Activated CD4-positive, alpha-beta T cell treated with anti-CD3 and anti-CD28 coated beads, Interleukin-2, amount 50 U/mL, for 48 hours (primary cell): ENCODE data around the gene SNAPC4.

ENCODE experiments used
- DNase-seq, 2 experiments: peaks; one replicate each; pipeline ENCODE4 v3.0.0-alpha.2; 2020

Gene SNAPC4

GRCh38 chr9:136400038-136400834, at the start of gene SNAPC4:
TSS of gene SNAPC4 (minus strand) at chr9:136400170. CDS start at chr9:136398428, 1,742 bp downstream.
- peak; percentile 86 to 88 for DNase-seq

DNA sequence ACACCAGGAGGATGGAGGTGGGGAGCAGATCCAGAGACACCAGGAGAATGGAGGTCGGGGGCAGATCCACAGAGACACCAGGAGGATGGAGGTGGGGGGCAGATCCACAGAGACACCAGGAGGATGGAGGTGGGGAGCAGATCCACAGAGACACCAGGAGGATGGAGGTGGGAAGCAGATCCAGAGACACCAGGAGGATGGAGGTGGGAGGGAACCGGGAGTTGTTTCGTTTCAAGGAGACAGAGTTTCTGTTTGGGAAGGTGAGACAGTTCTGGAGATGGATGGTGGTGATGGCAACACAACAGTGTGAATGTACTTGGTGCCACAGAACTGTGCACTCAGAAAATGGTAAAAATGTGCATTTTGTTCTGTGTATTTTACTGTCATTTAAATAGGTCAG, 48.7 kb upstream of the SNAPC4 start:
- DNase-seq: no peak

DNA sequence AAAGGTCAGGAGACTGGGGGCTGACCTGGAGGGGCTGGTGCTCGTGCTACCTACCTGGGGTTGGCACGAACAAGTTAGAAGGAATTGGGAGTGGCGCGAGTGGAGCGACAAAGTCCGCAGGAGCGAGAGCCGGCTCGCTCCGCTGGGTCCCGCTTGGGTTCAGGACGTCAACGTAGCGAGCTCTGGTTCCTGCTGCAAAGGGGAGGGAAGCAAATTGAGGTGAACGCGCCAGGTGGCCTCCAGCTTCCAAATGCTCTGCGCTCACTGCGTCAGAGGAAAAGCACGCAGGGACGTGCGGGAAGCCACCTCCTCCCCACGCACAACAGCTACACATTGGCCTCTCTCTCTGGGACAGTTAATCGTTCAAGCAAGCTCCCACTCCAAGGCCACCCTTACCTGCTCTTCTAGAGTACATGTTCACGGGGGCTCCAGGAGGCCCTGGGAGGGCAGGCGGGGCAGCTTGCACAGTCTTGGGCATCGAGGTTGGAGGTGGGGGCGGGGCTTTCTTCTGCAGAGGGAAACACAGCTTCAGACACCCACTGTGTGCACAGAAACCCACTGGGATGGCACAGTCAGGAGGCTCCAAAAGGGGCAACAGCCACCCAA, 47.3 kb upstream of the SNAPC4 start:
- no peak for DNase-seq

GRCh38 chr9:136445799-136446198, 45.8 kb upstream of the SNAPC4 start:
- DNase-seq: no peak

- DNase-seq: no peak
Measured at GRCh38 chr9:136444102-136444501, 44.1 kb upstream of the SNAPC4 start.

DNA sequence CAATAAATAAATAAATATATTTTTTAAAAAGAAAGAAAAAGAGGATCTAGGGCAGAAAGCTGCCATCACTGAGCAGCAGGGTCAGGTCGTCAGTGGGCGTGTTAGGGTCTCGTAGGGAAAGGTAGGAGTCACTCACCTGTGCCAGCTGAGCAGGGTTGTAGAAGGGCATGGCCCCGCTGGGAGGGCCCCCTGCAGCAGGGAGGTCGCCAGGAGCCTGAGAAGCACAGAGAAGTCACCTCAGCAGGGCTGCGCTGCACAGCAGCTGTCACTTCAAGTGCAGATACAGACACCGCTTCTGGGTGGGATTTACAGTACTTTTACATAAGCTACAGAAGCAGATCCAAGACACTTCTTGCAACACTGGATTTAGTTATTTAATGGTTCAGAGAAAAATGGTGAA, 43.7 kb upstream of the SNAPC4 start:
- no peak for DNase-seq

DNA sequence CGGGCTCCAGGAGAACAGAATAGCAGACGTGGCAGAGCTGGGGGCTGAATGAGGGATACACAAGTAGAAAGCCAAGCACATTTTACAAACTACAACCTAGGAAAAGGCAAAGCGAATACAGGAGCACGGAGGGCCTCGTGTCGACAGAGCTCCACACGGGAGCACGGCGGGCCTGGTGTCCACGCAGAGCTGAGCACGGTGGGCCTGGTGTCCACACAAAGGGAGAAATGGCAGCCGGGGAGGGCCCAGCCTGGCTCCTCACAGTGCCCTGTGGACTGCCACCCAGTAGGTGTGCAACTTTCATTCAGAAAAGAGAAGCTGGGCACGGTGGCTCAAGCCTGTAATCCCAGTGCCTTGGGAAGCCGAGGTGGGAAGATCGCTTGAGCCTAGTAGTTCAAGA, 43.1 kb upstream of the SNAPC4 start:
- no peak for DNase-seq

DNA sequence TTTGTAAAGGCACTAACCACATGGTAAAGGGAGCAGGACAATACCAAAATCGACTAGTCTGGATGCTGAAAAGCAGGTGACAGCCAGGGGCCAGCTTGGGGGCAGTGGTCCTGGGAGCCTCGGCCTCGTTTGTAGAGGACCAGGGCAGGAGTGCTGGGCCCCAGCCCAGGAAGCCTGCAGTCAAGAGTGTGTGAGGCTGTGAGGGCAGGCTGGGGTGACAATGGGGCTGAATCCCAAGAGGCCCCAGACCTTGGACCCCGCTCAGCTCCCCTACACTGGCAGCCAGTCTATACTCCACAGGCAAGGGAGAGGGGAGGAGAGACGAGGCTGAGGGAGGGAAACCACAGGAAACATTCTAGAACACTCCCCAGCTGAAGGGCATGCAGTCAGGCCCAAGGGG, 42.3 kb upstream of the SNAPC4 start:
- no peak for DNase-seq

DNA sequence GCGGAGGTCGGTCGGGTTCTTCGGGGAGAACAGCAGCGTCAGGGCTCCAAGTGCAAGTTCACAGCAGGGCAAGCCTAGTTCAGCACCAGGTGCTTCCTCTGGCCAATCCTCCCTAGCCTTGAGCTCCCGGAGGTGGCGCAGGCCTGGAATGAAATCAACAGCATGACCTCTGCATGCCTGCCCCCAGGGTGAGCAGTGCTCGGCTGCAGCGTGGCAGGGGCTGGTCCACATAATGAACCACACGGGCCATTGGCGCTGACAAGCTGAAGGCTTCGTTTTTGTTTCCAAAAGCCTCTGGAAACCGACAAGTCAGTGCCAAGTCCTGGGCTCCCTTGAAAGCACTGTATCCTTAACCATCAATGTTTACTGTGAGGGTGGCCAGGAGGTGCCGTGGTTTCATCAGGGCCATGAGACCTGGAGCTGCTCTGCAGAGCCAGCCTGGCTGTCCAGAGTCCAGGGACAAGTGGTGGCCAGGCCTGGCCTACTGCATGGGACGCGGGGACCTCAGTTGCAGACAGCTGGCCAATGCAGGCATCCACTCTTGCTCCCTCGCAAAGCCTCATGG, 41.8 kb upstream of the SNAPC4 start:
- DNase-seq: no peak

- no peak for DNase-seq
Measured at GRCh38 chr9:136441191-136441680, 41.3 kb upstream of the SNAPC4 start.

DNA sequence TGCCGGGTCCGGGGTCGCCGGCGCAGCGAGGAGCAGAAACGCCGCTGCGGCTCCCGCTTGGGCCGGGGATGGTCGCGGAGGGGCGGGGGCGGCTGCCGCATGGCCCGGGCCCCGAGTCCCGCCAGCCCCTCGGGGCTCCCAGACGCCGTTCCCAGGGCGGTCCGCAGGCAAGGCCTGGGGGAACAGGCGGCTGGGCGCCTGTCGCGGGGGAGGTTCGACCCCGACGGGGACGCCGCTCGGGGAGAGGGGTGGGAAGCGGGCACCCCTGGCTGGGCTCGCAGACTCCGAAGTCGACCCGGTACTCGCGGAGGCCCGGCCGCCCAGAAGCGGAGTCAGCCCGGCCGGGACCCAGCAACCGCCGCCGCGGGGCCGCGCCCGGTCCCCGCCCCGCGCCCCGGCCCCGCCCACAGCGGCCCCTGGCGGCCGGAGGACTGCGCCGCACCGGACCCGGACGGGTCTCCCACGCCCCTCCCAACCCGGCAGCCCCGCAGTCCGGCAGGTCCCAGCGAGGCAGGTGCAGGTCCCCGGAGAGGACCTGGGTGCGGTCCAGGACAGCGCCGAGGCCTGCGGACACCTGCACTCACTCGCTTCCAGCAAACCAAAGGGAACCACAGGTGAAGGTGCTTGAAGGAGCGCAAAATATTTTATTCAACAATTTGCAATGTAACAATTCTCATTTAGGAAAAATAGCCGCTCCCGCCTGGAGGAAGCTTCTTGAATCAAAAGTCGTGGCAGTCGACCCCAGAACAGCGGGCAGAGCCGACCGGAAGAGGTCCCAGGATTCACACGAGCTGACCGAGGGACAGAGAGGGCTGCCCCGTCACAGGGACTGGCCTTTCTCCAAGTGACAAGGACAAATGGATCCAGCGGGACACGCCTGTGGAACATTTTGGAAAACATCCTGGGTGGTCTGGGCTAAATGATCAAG, 39.8 kb upstream of the SNAPC4 start, which contains the start of gene INPP5E:
INPP5E (minus strand) TSS at position 365 of the 928 bp plus-strand sequence. CDS start 426 bp downstream, outside the sequence.
- peak; percentile 83 to 84 for DNase-seq

- DNase-seq: peak; percentile 61 to 72
Measured at GRCh38 chr9:136438548-136439480, 38.8 kb upstream of the SNAPC4 start.

GRCh38 chr9:136437839-136438547, 38.0 kb upstream of the SNAPC4 start:
- no peak for DNase-seq

DNA sequence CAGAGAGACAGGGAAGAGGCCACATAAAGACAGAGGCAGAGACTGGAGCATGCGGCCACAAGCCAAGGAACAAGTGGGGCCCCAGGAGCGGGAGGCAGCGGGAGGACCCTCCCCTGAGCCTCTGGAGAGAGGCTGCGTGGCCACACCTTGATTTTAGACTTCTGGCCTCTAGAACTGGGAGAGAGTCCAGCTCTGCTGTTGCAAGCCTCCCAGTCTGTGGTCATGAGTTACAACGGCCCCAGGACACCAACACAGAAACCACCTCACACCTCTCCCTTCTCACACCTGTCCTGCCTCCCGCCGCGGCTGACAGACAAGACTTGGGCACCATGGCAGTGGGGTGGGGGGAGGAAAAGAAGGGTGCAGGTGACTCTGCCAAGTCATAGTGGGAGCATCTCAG, 37.5 kb upstream of the SNAPC4 start:
- DNase-seq: no peak

- DNase-seq: no peak
Measured at GRCh38 chr9:136436055-136436634, 36.2 kb upstream of the SNAPC4 start.

DNA sequence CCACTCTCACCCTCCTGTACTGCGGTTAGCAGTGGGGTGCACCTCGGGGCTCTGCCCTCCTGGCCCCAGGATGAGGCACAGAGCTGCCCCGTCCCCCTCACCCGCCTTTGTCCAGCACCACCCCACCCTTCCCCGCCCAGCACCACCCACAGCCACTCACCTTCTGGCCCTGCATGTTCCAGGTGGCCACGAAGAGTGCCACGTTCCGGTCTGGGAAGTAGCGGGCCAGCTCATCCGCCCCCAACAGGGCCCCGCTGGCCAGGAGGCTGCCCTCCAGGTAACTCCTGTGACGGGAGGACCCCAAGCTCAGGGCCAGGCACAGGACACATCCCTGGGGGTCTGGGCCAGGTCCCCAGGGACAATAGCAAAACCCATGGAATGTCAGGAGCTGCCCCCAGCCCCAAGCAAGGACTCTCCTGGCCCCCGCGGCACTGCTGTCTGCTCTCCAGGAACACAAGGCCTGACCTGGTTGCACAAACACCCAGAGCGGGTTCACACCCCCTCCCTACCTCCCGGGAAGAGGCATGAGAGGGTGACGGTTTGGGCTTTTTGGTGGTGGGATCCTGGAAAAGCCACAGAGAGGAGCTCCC, 34.7 kb upstream of the SNAPC4 start:
- no peak for DNase-seq

DNA sequence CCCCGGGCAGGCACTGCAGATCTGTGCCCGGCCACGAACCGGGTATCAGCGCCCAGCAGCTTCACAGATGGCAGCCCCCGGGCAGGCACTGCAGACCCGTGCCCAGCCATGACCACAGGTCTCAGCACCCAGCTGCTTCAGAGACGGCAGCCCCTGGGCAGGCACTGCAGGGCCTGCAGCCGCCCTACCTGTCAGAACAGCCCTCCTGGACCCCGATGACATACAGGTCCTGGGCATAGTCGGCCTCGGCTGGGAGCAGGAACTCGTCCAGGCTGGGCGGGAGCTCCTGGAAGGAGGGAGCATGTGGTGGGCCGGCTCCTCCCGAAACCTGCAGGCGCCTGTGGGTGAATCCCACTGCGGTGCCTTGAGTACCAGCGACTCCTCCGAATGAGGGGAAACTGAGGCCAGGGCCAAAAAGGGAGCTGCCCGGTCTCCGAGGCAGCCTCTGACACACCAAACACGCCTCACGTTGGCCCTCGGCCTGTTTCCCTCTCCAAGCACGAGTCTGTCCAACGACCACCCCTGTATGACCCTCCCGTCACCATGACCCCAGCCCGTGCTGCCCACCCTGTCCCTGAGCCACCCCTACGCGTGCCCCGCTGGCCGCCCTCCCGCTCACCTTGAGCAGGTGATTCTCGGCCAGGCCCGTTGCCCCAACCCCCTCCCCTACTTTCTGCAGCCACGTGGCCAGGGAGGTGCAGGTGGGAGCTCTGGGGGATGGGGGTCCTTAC, 34.0 kb upstream of the SNAPC4 start:
- DNase-seq: no peak

DNA sequence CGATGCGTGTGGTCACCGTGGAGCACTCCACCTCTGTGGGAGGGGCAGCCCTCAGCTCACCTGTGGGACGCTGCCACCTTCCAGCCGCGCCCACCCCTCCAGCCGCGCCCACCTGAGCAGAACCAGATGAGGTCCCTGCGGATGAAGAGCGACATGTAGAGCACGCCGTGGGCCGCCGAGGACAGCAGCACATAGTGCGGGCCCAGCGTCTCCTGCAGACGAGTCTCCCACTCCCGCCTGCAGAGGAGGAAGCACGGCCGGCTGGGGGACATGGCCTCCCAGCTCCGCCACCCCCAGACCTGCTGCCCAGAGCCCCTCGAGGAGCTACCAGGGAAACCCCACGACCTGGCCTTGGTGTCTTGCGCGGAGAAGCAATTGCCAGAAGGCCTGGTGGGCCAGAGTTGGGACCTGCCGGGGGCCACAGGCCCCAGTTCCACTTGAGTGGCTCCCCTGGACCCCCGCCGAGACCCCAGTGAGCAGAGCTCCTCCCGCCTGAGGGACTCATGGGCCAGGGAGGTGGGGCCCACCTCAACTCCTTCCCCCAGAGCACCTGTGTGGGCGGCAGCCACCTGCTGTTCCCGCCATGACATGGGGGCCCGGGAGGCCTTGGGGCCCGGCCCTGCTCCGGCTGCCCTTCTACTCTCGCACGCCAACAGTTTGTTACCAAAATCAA, 33.2 kb upstream of the SNAPC4 start:
- DNase-seq: no peak

- no peak for DNase-seq
Measured at GRCh38 chr9:136432591-136432990, 32.6 kb upstream of the SNAPC4 start.
